ENCODE results near the gene NPLOC4. TPM values are rescaled to one million over a fixed set of nuclear protein-coding genes. Genes with fewer than 3 reads are reported as not detected.
"Not testable (repeated sequence)": the region's sequence is repeated elsewhere in the genome, so short reads cannot be mapped to it uniquely, and the experiment has no call there.

NPLOC4 gene
- total RNA-seq, 3 donors from 2014 or later = 56.0 to 69.0 (median 57.8) TPM

DNA sequence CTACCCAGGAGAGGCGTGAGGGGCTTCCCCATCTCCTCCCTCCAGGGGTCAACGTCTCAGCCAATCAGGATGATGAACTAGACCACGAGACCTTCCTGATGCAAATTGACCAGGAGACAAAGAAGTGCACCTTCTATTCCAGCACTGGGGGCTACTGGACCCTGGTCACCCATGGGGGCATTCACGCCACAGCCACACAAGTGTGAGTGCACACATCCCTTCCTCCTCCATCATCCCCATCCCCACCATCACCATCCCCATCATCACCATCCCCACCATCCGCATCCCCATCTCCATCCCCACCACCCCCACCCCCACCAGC, 101.9 kb downstream of the NPLOC4 start:
- H3K4me3 ChIP-seq = no peak overlapping the region
- H3K27ac ChIP-seq = no peak overlapping the region
- no peak for DNase-seq (ENCODE audit: low spot score in 2 of 2)
- H3K9me3 ChIP-seq = no peaks in the 10 kb centered on the region
- TF ChIP-seq POLR2A (IDR thresholded peaks at IDR 0.05) = no peak
- TF ChIP-seq, protein P1, sequence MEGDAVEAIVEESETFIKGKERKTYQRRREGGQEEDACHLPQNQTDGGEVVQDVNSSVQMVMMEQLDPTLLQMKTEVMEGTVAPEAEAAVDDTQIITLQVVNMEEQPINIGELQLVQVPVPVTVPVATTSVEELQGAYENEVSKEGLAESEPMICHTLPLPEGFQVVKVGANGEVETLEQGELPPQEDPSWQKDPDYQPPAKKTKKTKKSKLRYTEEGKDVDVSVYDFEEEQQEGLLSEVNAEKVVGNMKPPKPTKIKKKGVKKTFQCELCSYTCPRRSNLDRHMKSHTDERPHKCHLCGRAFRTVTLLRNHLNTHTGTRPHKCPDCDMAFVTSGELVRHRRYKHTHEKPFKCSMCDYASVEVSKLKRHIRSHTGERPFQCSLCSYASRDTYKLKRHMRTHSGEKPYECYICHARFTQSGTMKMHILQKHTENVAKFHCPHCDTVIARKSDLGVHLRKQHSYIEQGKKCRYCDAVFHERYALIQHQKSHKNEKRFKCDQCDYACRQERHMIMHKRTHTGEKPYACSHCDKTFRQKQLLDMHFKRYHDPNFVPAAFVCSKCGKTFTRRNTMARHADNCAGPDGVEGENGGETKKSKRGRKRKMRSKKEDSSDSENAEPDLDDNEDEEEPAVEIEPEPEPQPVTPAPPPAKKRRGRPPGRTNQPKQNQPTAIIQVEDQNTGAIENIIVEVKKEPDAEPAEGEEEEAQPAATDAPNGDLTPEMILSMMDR (IDR thresholded peaks at IDR 0.05) = no peak
- no peak for TF ChIP-seq POLR2AphosphoS5 (IDR thresholded peaks at IDR 0.05)
- H3K27me3 ChIP-seq = peaks cover 0 to 11% of the 10 kb centered on the region in 2 donors
- no peaks in the 10 kb centered on the region for H3K36me3 ChIP-seq
- intact Hi-C loops (cut with DNase I; ENCODE audit: low total_unique reads) = no loop called here
- no peaks in the 10 kb centered on the region for H3K4me1 ChIP-seq

DNA sequence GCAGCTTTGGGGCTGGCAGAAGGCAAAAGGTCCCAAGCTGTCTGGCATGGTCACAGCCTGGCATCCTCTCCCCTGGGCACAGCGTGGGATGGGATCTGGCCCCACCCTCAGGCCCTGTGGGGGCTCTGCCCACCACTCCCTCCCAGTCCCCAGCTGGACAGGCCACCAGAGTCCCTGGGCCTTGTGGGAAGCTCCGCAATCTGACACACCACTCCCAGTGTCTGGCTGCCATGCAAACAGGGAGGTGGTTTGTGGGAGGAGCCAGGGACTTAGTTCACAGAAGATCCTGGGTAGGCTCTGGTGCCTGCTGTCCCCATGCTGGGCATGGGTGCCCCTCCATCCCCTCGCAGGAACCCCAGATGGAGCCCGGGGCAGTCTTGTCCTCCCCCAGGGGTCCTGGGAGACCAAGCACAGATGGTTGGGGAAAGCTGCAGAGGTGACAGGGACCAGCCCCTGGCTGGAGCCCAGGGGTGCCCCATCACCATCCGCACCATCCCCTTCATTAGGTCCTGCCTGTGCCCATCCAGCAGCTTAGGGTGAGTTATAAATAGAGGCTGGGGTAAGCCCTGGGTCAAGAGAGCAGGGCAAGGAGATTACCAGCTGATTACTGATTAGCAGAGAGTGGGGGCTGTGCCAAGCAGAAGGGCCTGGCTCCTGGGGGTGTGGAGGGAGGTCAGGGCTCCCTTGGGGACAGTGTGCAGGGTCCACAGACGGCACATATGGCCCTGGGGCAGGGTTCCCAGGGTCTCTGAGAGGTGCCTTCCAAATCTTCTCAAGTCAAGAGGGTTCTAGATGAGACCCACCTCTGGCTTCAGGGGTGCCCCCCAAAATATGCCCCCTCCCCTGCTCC, 102.5 kb downstream of the NPLOC4 start:
- Histone ChIP-seq H3K36me3 (no peaks in the 10 kb centered on the region), H3K4me1 (no peaks in the 10 kb centered on the region), H3K27ac (no peak overlapping the region), H3K27me3 (peaks cover 0 to 11% of the 10 kb centered on the region in 2 donors), H3K9me3 (no peaks in the 10 kb centered on the region), H3K4me3 (no peak overlapping the region)
- DNase-seq (ENCODE audit: low spot score in 2 of 2) = no peak
- TF ChIP-seq, protein P1 (IDR thresholded peaks at IDR 0.05) = no peak
- TF ChIP-seq POLR2AphosphoS5 (IDR thresholded peaks at IDR 0.05) (no peak), POLR2A (IDR thresholded peaks at IDR 0.05) (no peak)
- intact Hi-C loops (cut with DNase I; ENCODE audit: low total_unique reads) = no loop called here

DNA sequence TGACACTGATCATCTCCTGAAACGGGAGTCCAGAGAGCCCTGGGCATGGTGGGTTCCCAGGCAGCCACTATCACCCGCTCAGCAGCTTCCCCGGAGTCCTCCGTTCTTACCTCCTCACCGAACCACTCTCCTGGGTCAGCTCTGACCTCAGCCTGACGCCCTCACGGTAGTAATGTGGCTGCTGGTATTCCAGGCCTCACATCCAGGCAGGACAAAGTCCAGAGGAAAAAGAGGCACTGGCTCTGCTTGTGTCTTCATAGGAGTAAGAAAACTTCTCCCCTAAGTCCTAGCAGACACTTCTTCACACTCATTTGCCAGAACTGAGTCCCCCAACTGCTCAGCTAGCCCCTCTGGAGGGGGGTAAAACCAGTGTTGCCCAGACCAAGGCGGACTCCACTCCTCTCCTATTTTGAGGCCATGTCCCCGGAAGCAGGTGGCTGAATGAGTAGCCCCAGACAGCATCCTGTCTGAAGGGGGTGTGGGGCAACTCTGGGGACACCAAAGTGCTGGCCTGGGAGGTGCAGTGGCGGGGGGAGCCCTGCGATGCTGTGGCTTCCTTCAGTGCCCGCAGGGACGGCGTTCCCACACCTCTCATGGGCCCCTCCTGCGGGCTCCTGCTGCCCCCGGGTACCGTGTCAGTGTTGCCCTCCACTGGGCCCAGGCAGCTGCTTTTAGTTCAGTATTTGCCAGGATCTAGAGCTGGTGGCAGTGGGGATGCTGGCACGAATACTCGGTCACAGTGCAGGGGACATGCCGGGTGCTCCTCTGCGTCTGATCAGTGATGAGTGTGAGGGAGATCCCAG, 103.4 kb downstream of the NPLOC4 start:
- H3K4me3 ChIP-seq = no peak overlapping the region
- H3K27me3 ChIP-seq = peaks cover 0 to 11% of the 10 kb centered on the region in 2 donors
- TF ChIP-seq POLR2A (IDR thresholded peaks at IDR 0.05) (no peak), POLR2AphosphoS5 (IDR thresholded peaks at IDR 0.05) (no peak)
- TF ChIP-seq, protein P1 (IDR thresholded peaks at IDR 0.05) = no peak
- no peak overlapping the region for H3K27ac ChIP-seq
- H3K9me3 ChIP-seq = no peaks in the 10 kb centered on the region
- no peaks in the 10 kb centered on the region for H3K4me1 ChIP-seq
- no peaks in the 10 kb centered on the region for H3K36me3 ChIP-seq
- DNase-seq (ENCODE audit: low spot score in 2 of 2) = no peak
- intact Hi-C loops (cut with DNase I; ENCODE audit: low total_unique reads) = no loop called here

DNA sequence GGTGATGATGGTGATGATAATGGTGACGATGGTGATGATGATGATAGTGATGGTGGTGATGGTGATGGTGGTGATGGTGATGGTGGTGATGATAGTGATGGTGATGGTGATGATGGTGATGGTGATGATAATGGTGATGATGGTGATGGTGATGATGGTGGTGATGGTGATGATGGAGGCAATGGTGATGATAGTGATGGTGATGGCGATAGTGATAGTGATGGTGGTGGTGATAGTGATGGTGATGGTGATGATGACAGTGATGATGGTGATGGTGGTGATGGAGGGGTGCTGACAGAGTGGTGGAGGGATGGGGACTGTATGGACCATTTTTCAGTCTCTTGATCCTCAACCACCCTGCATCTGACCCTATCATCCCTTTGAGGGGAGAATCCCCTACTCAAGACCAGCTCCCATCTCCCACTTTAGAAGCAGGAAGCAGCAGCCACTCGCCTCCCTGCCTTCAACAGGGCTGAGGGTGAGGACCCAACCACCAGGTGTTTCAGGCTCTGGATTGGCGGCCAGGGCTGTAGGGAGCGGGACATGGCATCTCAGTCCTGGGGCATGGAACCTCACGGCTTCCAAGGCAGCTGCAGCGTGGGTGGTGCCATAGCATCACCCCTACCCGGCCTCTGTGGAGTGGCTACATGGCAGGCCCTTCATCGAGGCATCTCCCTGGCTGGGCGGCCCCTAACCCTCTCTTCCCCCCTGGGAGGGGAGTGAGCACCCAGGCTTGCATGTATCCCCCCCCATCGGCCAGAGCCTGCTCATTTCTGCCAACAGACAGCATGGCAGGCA, 104.2 kb downstream of the NPLOC4 start:
- Histone ChIP-seq H3K27ac (no peak overlapping the region), H3K4me1 (no peaks in the 10 kb centered on the region), H3K9me3 (no peaks in the 10 kb centered on the region), H3K4me3 (no peak overlapping the region), H3K27me3 (peaks cover 0 to 16% of the 10 kb centered on the region in 2 donors), H3K36me3 (no peaks in the 10 kb centered on the region)
- intact Hi-C loops (cut with DNase I; ENCODE audit: low total_unique reads) = no loop called here
- TF ChIP-seq, protein P1 (IDR thresholded peaks at IDR 0.05) = no peak
- TF ChIP-seq POLR2AphosphoS5 (IDR thresholded peaks at IDR 0.05) = no peak
- TF ChIP-seq POLR2A (IDR thresholded peaks at IDR 0.05) = no peak
- no peak for DNase-seq (ENCODE audit: low spot score in 2 of 2)

DNA sequence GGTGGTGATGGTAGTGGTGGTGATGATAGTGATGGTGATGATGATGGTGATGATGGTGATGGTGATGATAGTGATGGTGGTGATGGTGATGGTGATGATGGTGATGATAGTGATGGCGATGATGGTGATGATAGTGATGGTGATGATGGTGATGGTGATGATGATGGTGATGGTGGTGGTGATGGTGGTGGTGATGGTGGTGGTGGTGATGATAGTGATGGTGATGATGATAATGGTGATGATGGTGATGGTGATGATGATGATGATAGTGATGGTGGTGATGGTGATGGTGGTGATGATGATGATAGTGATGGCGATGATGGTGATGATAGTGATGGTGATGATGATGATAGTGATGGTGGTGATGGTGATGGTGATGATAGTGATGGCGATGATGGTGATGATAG, 104.9 kb downstream of the NPLOC4 start:
- intact Hi-C loops (cut with DNase I; ENCODE audit: low total_unique reads); H3K27ac ChIP-seq; DNase-seq (ENCODE audit: low spot score in 2 of 2); H3K36me3 ChIP-seq; H3K4me1 ChIP-seq; H3K9me3 ChIP-seq; H3K4me3 ChIP-seq: not testable (repeated sequence)
- peaks cover 0 to 16% of the 10 kb centered on the region in 2 donors for H3K27me3 ChIP-seq

DNA sequence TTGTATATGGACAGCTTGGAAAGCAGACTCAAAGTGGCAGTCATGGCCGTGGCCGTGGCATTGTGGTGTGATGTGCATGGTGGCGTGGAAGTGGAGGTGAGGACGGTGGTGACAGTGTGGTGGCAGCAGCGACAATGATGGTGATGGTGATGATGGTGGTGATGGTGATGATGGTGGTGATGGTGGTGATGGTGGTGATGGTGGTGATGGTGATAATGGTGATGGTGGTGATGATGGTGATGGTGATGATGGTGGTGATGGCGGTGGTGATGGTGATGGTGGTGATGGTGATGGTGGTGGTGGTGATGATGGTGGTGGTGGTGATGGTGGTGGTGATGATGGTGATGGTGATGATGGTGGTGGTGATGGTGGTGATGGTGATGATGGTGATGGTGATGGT, 105.9 kb downstream of the NPLOC4 start:
- intact Hi-C loops (cut with DNase I; ENCODE audit: low total_unique reads); DNase-seq (ENCODE audit: low spot score in 2 of 2); H3K9me3 ChIP-seq; H3K27me3 ChIP-seq; H3K36me3 ChIP-seq; H3K4me1 ChIP-seq; H3K4me3 ChIP-seq; H3K27ac ChIP-seq: not testable (repeated sequence)
